ENCODE data around the gene DOCK2.
A peak's percentile ranks its signal among the peaks of the same experiment; 100 is the strongest.

Gene DOCK2

DNA sequence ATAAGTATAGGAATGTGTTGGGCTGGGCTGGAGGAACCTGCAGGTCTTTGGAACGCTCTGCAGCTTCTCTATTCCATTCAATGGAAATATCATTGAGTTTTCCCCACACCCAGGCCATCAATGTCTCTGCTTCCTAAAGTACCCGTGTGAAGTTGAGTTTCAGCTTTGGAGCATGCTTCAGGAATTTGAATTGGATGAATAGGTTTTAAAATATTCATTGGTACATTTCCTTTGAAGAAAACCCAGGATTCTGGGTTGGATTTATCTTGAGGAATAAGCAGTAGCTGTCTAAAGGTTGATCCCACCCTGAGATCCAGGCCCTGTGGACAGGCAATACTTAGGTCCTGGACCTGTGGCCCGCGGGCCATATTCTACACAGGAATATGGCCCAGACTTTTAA lies 306.0 kb downstream of the DOCK2 start:
- DNase-seq (ENCODE audit: low spot score), result peak; percentile 26

DNA sequence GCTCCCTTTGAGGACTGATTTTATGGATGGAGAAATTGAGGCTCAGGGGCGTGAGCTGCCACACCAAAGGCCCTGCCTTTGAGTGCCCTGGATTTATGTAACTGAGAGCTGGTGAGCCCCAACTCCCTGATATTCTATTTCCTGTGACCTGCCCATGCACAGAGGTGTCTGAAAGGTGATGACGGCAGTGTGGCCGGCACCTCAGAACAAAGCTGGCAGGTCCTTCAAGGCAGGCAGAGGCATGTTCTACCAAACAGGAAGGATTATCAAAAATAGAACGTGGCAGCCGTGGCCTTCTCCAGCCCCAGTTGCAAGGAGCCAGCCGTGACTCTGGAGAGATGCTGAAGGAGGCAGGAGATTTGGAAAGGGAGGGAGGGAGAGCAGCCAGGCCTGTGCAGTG lies 307.0 kb downstream of the DOCK2 start:
- DNase-seq (ENCODE audit: low spot score), result no peak

DNA sequence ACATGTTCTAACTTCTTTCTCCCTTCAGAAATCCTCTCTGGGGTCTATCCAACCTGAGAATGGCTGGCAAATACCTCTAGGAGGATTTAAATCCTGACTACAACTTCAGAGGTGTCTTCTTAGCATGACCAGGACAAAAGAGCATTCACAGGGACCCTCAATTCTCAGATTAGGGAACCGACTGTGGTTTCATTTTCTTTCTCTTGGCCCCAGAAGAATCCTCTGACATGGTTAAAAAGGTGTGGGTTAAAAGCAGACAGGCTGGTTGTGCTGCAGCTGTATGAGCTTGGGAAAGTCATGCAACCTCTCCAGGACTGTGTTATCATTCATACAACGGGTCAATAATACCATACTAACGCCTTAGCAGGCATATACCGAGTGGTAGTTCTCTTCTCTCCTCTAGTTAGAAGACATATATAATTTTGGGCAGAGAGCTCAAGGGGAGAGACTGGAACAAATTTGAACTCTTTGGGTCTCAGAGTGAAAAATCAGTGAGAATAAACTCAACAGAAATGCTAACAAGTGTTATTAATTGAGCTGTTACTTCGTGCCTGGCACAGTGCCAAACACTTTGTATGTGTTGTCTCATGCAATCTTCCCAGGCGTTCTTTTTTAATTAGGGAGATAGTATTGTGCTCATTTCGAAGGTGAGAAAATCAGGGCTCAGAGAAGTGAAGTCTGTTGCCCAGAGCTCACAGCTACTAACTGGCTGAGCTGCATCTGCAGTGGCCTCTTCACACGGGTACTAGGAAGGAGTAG lies 308.0 kb downstream of the DOCK2 start:
- no peak for DNase-seq (ENCODE audit: low spot score)

DNA sequence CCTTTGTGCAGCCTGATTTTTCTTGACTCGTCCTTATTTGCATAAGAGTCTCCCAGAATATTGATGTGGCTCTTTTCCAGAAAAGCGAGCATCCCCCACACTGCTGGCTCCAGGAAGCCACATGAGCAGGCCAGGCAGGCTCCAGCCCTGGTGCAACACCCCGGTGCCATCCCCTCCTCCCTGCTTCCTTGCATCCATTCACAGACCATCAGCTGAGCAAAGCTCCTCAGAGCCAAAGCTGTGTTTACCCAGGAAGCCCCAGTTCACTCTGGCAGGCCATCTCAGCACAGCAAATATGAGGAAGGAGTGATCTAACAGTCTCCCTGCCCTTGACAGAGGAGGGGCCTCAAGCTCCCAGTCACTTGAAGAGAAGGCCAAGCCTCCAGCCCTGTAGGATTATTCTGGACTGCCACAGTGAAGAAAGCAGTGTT lies 308.8 kb downstream of the DOCK2 start:
- peak; percentile 92 for DNase-seq (ENCODE audit: low spot score)

DNA sequence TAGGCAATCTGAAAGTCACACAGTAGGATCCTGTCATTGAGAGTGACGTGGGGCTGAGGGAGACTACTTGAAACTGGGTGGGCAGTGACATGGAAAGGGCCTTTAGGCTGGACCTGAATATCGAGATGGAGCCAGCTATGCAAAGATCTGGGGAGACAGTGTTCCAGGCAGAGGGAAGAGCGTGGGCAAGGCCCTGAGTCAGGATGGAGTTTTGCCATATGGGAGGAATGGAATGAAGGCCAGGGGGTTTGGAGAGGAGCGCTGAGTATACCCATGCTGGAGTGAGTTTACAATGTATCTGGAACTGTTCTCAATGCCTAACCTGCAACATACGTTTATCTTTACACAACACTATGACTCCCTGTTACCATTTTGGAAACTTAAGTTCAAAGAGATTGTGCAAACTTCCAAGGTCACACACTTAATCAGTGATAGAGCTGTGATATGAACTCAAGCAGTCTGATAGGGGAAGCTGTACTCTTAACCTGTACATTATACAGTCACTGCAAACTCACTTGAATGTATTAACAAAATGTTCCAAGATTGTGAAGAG lies 309.7 kb downstream of the DOCK2 start:
- DNase-seq (ENCODE audit: low spot score), result no peak

DNA sequence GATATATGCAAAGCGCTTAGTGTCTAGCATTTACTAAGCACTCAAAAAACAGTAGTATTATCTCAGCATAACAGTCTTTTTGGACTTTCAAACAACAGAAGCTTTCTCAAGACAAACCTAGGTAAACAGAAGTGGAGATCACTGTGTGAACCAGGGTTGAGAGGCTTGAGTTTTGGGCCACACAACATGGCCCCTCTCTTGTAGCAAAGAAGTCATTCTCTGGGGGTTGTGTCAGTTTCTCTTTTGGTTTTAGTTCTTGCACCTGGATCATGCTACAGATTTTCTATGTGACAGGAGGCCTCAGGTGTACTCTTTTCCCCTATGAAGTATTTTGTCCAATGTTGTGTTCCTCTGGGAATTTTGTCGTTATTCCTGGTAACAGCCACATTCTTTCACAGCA lies 313.3 kb downstream of the DOCK2 start:
- no peak for DNase-seq (ENCODE audit: low spot score)

DNA sequence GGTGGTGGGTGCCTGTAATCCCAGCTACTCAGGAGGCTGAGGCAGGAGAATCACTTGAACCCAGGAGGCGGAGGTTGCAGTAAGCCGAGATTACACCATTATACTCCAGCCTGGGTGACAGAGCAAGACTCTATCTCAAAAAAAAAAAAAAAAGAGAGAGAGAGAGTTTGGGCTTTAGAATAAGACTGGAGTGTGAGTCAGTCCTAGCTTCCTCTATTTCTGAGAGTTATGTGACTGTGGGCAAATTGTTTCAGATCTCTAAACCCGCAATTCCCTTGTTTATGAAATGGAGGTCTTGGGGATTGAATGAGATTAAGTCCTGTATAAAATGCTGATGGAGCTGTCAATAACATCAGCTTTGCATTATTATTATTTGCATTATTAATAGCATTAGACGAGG lies 316.1 kb downstream of the DOCK2 start:
- peak; percentile 20 for DNase-seq (ENCODE audit: low spot score)

DNA sequence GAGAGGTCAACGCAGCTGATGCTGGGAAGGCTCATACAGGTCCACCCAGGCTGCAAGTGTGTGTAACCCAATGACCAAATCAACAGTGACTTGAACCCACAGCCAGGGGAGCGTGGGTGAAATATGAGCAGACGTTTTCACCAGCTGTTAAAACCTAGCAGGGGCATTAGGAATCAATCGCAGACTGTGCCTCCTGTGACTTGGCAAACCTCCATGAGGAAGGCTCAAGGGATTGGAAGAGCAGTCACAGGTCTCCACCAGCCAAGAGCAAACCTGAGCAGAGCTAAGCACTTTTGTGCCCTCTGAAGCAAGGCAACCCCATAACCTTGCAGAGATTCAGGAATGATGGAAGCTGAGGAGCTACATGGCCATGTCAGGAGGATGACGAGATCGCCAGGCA lies 317.7 kb downstream of the DOCK2 start:
- DNase-seq (ENCODE audit: low spot score), result no peak

DNA sequence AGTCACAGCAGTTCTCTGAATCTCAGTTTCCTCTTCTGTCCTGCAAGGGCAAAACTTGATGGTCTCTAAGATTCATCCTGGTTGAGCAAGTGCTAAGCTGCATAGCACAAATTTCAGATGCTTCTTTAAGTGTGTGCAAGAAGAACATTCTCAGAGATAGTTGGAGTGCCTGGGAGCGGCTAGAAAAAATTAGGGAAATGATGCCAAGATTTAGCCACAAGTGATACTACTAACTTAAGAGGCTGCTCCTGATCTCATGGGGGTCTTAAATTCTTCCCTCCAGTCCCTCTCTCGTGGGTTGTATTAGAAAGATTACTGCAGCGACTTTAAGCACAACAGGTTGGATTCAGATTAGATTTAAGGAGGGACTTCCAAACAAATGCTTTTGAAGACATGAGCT lies 319.1 kb downstream of the DOCK2 start:
- DNase-seq (ENCODE audit: low spot score), result no peak

DNA sequence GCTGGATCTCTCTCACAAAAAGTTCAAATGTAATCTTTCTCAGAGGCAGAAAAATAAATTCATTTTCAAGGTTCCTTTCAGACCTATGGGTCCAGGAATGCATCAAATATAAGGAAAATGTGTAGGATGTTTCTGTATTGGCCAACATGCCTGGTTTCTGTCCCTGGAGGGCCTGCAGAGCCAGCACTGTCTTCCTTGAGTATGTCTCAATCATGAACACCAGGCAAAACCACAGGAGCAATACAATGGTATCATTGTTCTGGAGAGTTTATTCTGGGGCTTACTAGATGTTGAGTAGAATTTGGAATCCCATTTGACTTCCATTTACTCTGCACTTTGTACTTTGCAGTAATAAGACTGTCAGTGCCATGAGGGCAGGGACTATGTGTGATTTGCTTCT lies 319.7 kb downstream of the DOCK2 start:
- peak; percentile 26 for DNase-seq (ENCODE audit: low spot score)

DNA sequence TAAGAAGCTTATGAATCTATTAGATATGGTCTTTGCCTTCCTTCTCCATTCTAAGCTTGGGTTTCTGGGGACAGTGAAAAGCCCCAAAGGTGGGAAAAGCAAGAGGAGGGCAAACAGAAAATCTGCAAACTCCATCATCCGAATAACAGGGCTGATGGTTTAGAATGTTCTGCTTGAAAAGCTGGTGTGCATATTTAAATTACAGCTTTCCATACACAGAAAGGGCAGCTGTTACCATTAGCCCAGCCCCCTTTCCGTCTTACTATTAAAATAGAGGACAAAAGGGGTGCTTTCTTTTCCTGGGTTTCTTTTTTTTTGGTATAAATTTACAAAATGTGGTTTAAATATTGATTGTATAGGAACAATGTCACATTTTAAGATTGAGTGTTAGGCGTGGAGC lies 321.2 kb downstream of the DOCK2 start:
- no peak for DNase-seq (ENCODE audit: low spot score)

DNA sequence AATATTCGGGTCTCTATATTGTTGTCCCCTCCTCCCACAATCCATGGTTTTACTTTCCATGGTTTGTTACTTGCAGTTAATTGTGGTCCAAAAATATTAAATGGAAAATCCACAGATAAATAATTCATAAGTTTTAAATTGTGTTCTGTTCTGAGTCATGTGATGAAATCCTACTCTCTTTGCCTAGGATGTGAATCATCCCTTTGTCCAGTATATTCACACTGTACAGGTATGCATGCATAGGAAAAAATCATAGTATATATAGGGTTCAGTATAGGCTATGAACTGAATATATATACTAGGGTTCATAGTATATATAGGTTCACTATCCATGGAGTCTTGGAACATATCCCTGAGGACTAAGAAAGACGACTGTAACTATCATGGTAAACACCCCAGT lies 323.6 kb downstream of the DOCK2 start:
- DNase-seq (ENCODE audit: low spot score), result no peak

DNA sequence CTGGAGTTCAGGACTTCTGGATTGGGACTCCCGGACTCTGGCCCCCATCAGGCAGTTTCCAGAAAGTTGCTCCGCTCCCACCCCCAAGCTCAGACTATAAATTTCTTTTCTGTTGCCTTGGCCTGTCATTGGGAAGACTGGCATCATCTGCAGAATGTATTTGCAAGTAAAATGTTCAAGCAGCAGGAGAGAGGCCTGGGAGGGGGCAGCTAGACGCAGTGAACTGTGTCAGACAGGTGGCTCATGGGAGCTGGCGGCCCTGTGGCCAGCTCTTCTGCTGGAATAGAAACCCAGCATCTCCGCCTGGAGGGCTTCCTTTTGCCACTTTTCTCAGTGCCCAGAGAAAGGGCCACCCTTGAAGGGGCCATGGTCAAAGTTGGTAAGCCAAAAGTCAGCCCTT lies 327.2 kb downstream of the DOCK2 start:
- no peak for DNase-seq (ENCODE audit: low spot score)

DNA sequence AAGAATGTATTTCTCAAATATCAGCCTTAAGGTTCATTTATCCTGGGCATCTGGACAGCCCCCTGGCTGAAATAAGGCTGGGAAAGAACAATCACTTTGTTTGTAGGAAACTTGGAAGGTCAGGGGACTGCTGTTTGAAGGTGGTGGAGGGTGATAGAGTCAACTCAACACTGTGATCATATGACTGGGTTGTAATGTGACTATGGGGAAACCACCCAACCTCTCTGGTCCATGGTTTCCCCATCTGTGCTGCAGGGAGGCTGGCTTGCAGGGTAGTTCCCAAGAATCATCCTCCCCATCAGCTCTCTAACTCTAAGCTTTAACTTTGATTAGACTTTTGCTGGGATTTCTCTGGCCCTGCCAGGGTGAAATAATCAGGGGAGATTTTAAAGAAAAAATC lies 333.3 kb downstream of the DOCK2 start:
- DNase-seq (ENCODE audit: low spot score), result no peak

DNA sequence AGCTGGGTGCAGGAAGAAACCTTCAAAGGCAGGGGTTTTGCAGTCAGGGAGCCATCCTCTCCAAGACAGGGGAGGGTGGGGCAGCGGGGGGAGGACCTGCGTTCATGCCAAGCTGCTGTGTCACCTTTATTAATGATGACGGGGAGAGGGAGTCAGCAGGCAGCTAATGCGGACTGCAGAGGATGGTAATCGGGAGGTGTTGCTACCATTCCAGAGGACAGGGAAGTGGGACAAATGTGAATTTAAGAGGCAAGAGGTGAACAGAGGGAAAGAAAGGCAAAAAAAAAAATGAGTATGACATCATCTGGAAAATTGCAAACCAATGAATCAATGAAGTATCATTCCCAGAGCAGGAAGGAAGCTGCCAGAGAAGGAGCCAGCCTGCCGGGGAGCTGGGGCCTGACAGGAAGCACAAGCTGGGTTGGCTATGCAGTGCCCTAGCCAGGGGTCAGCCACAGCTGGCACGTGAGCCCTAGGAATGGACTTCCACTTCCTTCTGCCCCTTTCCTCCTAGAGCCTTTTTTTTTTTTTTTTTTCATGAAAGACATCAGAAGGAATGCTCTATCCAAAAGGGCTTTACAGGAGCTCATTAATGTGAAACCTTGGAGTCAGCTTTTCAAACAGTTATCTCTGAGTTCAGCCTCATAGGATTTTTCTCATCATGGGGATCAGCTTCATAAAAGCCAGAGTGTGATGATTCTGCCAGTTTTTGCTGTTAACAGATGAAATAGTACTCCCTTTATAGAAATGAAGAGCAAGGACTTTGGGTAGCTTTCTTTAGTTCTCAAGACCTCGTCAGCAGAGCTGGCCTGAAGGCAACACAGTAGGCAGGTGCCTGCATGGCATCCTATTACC lies 334.1 kb downstream of the DOCK2 start:
- peak; percentile 84 for DNase-seq (ENCODE audit: low spot score)

DNA sequence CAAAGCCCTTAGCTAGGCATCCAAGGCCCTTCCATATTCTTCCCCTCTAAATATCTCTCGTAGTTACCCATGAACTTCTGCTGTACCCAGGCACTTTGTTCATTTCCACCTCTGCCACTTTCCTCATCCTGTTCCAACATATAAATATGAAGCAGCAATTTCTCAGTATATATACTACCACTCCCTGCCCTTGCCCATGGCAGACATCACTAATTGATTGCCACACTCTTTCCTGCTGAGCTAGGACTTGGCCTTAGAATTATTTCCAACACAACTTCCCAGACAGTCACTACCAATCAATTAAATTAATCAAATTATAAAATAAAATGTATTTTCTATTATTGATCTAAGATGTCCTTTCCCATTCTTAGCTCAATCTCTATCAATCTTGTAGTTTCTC lies 334.7 kb downstream of the DOCK2 start:
- no peak for DNase-seq (ENCODE audit: low spot score)

DNA sequence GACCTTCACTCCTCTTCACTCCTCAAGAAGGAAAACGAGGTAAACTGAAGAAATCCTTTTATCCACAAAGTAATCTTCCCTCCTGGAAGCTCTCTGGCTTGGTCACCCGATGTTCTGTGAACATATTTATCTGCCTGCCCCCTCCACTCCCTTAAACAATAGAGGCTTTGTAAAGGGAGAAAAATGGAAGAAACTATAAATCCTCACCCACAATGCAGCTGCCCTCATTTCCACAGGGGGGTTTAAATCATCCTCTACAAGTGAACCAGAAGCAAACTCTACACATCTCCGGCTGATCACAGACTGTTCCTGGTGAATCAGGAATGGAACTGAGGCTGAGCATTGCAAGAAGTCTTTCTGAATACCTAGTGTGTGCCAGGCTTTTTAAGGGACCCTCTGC lies 336.0 kb downstream of the DOCK2 start:
- DNase-seq (ENCODE audit: low spot score), result no peak

DNA sequence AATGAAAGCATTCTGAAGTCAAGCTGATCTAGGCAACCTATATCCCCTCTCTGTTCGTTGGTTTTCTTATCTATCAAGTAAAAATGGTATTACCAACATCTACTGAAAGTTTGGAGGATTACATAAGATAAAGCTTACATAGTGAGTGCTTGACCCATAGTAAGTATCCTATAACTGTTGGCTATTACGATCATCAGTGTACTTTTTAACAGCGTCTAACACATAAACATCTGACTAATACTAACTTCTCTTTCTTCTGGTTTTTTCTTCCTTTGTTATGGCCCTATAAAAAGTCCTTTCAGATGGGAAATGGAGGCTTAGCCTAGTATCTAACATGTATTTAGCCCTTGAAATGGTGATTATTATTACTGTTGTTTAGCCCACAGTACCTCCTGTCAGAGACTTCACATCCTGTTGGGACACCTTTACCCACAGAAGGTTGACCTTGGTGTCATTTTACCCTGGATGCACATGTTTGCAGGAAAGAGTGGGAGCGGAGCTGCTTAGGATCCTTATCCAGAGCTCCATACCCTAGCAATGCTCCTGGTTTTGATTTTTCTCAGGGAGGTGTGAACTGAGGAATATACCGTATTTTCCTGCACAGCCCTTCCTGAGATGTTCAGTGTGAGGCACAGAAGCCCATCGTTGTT lies 337.2 kb downstream of the DOCK2 start:
- DNase-seq (ENCODE audit: low spot score), result no peak

DNA sequence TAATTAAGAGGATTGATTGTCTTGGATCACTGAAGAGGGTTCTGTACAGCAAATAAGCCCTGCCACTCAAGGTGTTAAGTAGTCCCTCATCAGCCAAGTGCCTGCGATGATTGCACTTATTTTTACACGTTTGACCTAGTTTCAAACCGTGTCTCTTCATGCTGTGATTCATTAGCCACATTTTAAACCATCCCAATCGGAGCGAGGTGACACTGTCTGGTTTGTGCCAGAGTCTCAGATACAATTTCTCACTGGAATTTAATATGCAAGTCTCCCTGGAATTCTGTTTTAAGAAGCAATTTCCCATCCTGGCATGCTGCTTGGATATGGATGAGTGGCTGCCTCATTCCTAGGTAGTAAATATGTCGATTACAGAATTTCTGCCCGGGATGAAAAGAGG lies 341.6 kb downstream of the DOCK2 start:
- DNase-seq (ENCODE audit: low spot score), result peak; percentile 33

DNA sequence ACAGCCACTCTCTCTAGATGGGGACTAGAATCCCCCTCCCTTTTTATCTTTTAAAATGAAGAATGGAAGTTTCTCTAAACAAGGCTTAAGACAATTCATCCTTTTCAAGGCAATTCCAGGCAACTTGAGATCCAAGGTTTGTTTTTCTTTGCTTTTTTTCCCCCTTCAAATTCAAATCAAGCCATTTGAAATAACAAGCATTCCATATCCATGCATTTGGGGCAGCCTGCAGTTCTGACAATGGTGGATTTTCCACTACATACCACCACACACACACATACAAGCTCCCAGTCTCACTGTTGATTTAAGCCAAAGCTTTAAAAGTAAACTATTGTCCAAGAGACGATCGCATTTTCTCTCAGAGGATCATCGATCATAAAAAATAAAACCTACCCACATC lies 342.8 kb downstream of the DOCK2 start:
- no peak for DNase-seq (ENCODE audit: low spot score)

DNA sequence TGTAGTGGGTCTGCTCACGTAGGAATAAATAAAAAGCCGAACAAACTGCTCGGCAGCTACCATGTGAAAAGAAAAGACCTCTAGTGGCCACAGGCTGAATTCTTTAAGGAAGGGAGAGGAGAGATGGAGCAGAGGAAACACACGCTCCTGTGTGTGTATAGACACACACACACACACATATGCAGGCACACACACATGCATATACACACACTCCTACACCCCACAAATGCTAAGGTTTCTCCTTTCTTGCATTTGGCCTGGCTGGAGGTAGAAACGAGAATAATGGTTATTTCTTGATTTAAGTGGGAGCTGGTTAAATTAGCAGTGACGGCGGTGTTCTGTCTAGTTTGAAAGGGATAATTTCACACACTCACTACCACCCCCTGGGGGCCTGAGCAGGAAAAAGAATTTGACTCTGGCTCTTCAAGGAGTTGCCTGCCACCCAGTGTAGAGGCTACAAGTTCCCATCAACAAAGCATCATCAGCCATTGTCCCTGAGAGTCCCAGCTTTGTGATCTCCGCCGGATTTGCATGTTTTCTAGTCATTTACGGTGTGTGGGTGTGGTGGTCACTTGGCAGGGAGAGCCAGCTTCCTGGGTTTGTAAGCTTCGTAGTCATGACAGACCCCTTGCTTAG lies 343.5 kb downstream of the DOCK2 start, which contains the start of gene INSYN2B:
TSS of gene INSYN2B (minus strand) at position 78 of the 636 bp plus-strand sequence. CDS start 96,597 bp downstream, outside the sequence.
- DNase-seq (ENCODE audit: low spot score), result peak; percentile 86

DNA sequence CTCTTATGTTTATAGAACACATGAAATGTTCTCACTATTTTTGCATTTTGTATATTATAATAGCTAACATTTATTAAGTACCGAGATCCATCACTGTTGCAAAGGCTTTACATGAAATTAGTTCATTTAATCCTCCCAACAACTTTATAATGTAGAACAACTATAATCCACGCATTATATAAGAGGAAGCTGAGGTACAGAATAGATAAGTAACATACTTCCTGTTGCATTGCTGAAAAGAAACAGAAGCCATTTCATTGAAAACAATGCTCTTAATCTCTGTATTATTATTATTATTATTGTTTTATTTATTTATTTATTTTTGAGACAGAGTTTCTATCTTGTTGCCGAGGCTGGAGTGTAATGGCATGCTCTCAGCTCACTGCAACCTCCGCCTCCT lies 351.1 kb downstream of the DOCK2 start:
- DNase-seq (ENCODE audit: low spot score), result no peak
